Ovary (tissue), 3 donors: ENCODE results near the gene C1orf174.

ENCODE experiments used
- POLR2A ChIP-seq: fragments of 450-650 bp; IDR thresholded peaks from one replicate; pipeline ENCODE4 v1.6.1; 2017; ENCODE audit warnings: antibody characterized with exemption, mild to moderate bottlenecking, moderate library complexity
- TF ChIP-seq, protein P1 (sequence below), 3 donors: fragments of 450-650 bp in 2 of 3; fragments of 200-600 bp in 1 of 3; IDR thresholded peaks; one replicate each; pipeline versions ENCODE4 v1.5.1 to v1.8.0; 2016 to 2022; ENCODE audit warnings: antibody characterized with exemption in 3 of 3, mild to moderate bottlenecking in 1 of 3
- donor health status: DM: no; HTN: no; CAD: no.

DNA sequence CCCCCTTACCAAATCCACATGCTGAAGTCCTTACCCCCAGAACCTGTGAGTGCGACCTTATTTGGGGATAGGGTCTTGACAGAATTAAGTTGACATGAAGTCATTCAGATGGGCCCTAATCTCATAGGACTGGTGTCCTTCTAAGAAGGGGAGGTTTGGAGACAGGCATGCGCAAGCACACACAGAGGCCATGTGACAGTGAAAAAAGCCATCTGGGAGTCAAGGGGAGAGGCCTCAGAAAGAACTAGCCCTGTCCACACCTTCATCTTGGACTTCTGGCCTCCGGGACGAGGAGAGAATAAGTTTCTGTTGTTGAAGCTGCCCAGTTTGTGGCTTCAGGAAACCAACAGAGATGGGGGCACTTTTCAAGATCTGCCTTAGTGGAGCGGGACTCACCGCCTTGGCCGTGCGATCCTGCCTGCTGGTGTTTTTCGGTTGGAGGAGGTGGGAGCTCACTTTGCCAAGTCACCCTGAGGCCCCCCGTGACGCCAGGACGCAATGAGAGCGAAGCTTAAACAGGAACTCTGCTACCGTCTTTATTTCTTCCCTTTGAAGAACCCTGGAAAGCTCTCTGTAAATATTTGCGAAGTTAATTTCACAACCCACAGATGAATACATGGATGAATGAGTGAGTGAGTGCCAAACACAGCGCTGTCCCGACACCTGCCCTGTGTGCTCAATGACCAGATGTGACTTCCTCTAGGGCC is 42.5 kb upstream of the C1orf174 start:
- no peak for TF ChIP-seq POLR2A
- TF ChIP-seq, protein P1, sequence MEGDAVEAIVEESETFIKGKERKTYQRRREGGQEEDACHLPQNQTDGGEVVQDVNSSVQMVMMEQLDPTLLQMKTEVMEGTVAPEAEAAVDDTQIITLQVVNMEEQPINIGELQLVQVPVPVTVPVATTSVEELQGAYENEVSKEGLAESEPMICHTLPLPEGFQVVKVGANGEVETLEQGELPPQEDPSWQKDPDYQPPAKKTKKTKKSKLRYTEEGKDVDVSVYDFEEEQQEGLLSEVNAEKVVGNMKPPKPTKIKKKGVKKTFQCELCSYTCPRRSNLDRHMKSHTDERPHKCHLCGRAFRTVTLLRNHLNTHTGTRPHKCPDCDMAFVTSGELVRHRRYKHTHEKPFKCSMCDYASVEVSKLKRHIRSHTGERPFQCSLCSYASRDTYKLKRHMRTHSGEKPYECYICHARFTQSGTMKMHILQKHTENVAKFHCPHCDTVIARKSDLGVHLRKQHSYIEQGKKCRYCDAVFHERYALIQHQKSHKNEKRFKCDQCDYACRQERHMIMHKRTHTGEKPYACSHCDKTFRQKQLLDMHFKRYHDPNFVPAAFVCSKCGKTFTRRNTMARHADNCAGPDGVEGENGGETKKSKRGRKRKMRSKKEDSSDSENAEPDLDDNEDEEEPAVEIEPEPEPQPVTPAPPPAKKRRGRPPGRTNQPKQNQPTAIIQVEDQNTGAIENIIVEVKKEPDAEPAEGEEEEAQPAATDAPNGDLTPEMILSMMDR (IDR thresholded peaks at IDR 0.05), result no peak
